IMR-90 (cell line): Measurements from ENCODE around the gene SETD9. TPM values are rescaled to one million over a fixed set of nuclear protein-coding genes. Genes with fewer than 3 reads are reported as not detected.

Source experiments
- ATAC-seq: fragments of 200-7000 bp; cut with Tn5 transposase; 2 replicates; pipeline ENCODE4 v1.9.1; 2020; ENCODE audit warnings: low read depth, mild to moderate bottlenecking, moderate library complexity
- BruUV-seq: library from RNA; stranded (reverse); fragments of 400-500 nt; replicated peaks from 2 replicates; lab custom pipeline; 2021; lab: Mats Ljungman, UMichigan
- CTCF ChIA-PET: fragments of 300-600 bp; formaldehyde crosslinking; extraction: SDS; loops from one replicate; lab custom pipeline; 2021; ENCODE audit warnings: antibody characterized with exemption; lab: Yijun Ruan, JAX
- POLR2A ChIA-PET: fragments of 300-600 bp; sonication (Branson Sonifier 250); formaldehyde crosslinking; loops from one replicate; lab custom pipeline; 2022; ENCODE audit warnings: antibody characterized with exemption; ENCODE audit not compliant: unreplicated experiment; lab: Charles Lee
- DNase-seq: peaks from one replicate; pipeline ENCODE4 v3.0.0; 2013
- H2AFZ ChIP-seq: replicated peaks from 2 replicates; pipeline ENCODE3; 2013; ENCODE audit warnings: low read length, mild to moderate bottlenecking; ENCODE audit not compliant: poor library complexity
- H2AK5ac ChIP-seq: 2 replicates; pipeline ENCODE4 v1.6.1; 2013; ENCODE audit warnings: low read depth, low read length, inconsistent platforms
- H2AK9ac ChIP-seq: replicated peaks from 2 replicates; pipeline ENCODE3; 2013; ENCODE audit warnings: mild to moderate bottlenecking, low read depth, low read length, moderate library complexity; ENCODE audit not compliant: poor library complexity
- H2BK120ac ChIP-seq: 2 replicates; pipeline ENCODE4 v1.6.1; 2013; ENCODE audit warnings: low read depth, low read length, inconsistent platforms
- H2BK15ac ChIP-seq: 3 replicates; pipeline ENCODE4 v1.6.1; 2013; ENCODE audit warnings: low read depth, low read length, inconsistent platforms
- H2BK20ac ChIP-seq: 2 replicates; pipeline ENCODE4 v1.6.1; 2013; ENCODE audit warnings: low read depth, mild to moderate bottlenecking, inconsistent platforms, low read length, moderate library complexity
- H2BK5ac ChIP-seq: 2 replicates; pipeline ENCODE4 v1.6.1; 2013; ENCODE audit warnings: mild to moderate bottlenecking, low read depth, low read length, inconsistent platforms; ENCODE audit not compliant: poor library complexity, severe bottlenecking
- H3K14ac ChIP-seq: replicated peaks from 2 replicates; pipeline ENCODE4 v1.6.1; 2013; ENCODE audit warnings: low read depth, low read length, inconsistent platforms
- H3K18ac ChIP-seq: 2 replicates; pipeline ENCODE4 v1.6.1; 2013; ENCODE audit warnings: low read depth, low read length, control low read depth
- H3K23ac ChIP-seq: 2 replicates; pipeline ENCODE4 v1.6.1; 2013; ENCODE audit warnings: low read depth, low read length, inconsistent platforms
- H3K27ac ChIP-seq: 2 replicates; pipeline ENCODE4 v1.5.1; 2013; ENCODE audit warnings: mild to moderate bottlenecking, control low read depth, low read length; ENCODE audit not compliant: insufficient read depth
- H3K27me3 ChIP-seq: 2 replicates; pipeline ENCODE4 v1.6.1; 2013; ENCODE audit warnings: low read length; ENCODE audit not compliant: control insufficient read depth, insufficient read depth
- H3K36me3 ChIP-seq: 2 replicates; pipeline ENCODE4 v1.6.1; 2013; ENCODE audit warnings: low read length, mixed read lengths; ENCODE audit not compliant: control insufficient read depth, insufficient read depth
- H3K4ac ChIP-seq: 2 replicates; pipeline ENCODE4 v1.6.1; 2013; ENCODE audit warnings: low read depth, low read length, inconsistent platforms
- H3K4me1 ChIP-seq: 2 replicates; pipeline ENCODE4 v1.6.1; 2013; ENCODE audit warnings: low read length, mixed read lengths; ENCODE audit not compliant: control insufficient read depth, insufficient read depth
- H3K4me2 ChIP-seq: 2 replicates; pipeline ENCODE4 v1.6.1; 2013; ENCODE audit warnings: low read depth, mild to moderate bottlenecking, control low read depth, low read length, moderate library complexity
- H3K4me3 ChIP-seq: 2 replicates; pipeline ENCODE4 v1.5.1; 2013; ENCODE audit warnings: low read depth, mild to moderate bottlenecking, control low read depth, low read length, moderate library complexity; ENCODE audit not compliant: insufficient read depth
- H3K56ac ChIP-seq: 2 replicates; pipeline ENCODE4 v1.6.1; 2013; ENCODE audit warnings: low read length, inconsistent platforms; ENCODE audit not compliant: insufficient read depth; ENCODE audit errors: extremely low read depth
- H3K79me1 ChIP-seq, 2 experiments: 2 replicates each; pipeline ENCODE4 v1.6.1; 2013; ENCODE audit warnings: low read length in 2 of 2, inconsistent platforms in 1 of 2, low read depth in 1 of 2
- H3K9ac ChIP-seq: 2 replicates; pipeline ENCODE4 v1.6.1; 2013; ENCODE audit warnings: low read depth, low read length, control low read depth
- H3K9me1 ChIP-seq: 2 replicates; pipeline ENCODE4 v1.6.1; 2013; ENCODE audit warnings: low read length, inconsistent platforms; ENCODE audit not compliant: insufficient read depth
- H3K9me3 ChIP-seq: 2 replicates; pipeline ENCODE4 v1.6.1; 2013; ENCODE audit warnings: low read length; ENCODE audit not compliant: control insufficient read depth, insufficient read depth
- H4K20me1 ChIP-seq: 2 replicates; pipeline ENCODE4 v1.6.1; 2013; ENCODE audit warnings: low read length, inconsistent platforms; ENCODE audit not compliant: insufficient read depth
- H4K5ac ChIP-seq: 2 replicates; pipeline ENCODE4 v1.6.1; 2013; ENCODE audit warnings: mild to moderate bottlenecking, low read depth, low read length, control low read depth
- H4K8ac ChIP-seq, 2 experiments: 2 replicates each; pipeline ENCODE4 v1.6.1; 2013; ENCODE audit warnings: low read depth in 2 of 2, low read length in 2 of 2, control low read depth in 1 of 2, inconsistent platforms in 1 of 2
- H4K91ac ChIP-seq: 2 replicates; pipeline ENCODE4 v1.6.1; 2013; ENCODE audit warnings: low read depth, low read length, inconsistent platforms; ENCODE audit not compliant: insufficient read depth
- BHLHE40 ChIP-seq: fragments of 150-350 bp; IDR thresholded peaks from 2 replicates; pipeline ENCODE4 v1.6.1; 2016; ENCODE audit warnings: mild to moderate bottlenecking, low read depth, low read length
- CEBPB ChIP-seq: IDR thresholded peaks from 2 replicates; pipeline ENCODE4 v1.6.1; 2012; ENCODE audit warnings: low read depth, low read length, improper control_type of control experiment
- CHD1 ChIP-seq: IDR thresholded peaks from 2 replicates; pipeline ENCODE4 v1.6.1; 2012; ENCODE audit warnings: low read depth, low read length, improper control_type of control experiment
- CTCF ChIP-seq: conservative IDR thresholded peaks from 2 replicates; pipeline ENCODE4 v1.5.1; 2012; ENCODE audit warnings: mild to moderate bottlenecking, low read depth, low read length, improper control_type of control experiment
- ELK1 ChIP-seq: fragments of 150-350 bp; IDR thresholded peaks from 2 replicates; pipeline ENCODE4 v1.6.1; 2016; ENCODE audit warnings: low read depth, mild to moderate bottlenecking, low read length, moderate library complexity, borderline replicate concordance
- FOS ChIP-seq: fragments of 150-350 bp; IDR thresholded peaks from 2 replicates; pipeline ENCODE4 v1.6.1; 2016; ENCODE audit warnings: low read depth, low read length
- MAFK ChIP-seq: IDR thresholded peaks from 2 replicates; pipeline ENCODE4 v1.6.1; 2012; ENCODE audit warnings: low read depth, low read length, improper control_type of control experiment
- MAZ ChIP-seq: IDR thresholded peaks from 2 replicates; pipeline ENCODE4 v1.6.1; 2012; ENCODE audit warnings: low read depth, mild to moderate bottlenecking, low read length, improper control_type of control experiment, moderate library complexity, borderline replicate concordance
- MXI1 ChIP-seq: IDR thresholded peaks from 2 replicates; pipeline ENCODE4 v1.6.1; 2012; ENCODE audit warnings: low read depth, mild to moderate bottlenecking, low read length, moderate library complexity, borderline replicate concordance
- NFE2L2 ChIP-seq: fragments of 150-350 bp; IDR thresholded peaks from 2 replicates; pipeline ENCODE4 v1.6.1; 2016; ENCODE audit warnings: low read depth, mild to moderate bottlenecking, low read length
- POLR2A ChIP-seq: IDR thresholded peaks from 2 replicates; pipeline ENCODE4 v1.6.1; 2012; ENCODE audit warnings: mild to moderate bottlenecking, low read depth, low read length
- RAD21 ChIP-seq: IDR thresholded peaks from 2 replicates; pipeline ENCODE4 v1.6.1; 2012; ENCODE audit warnings: low read length, improper control_type of control experiment
- RCOR1 ChIP-seq: IDR thresholded peaks from 2 replicates; pipeline ENCODE4 v1.6.1; 2012; ENCODE audit warnings: mild to moderate bottlenecking, low read length, improper control_type of control experiment; ENCODE audit not compliant: insufficient replicate concordance
- RFX5 ChIP-seq: IDR thresholded peaks from 2 replicates; pipeline ENCODE4 v1.8.0; 2012; ENCODE audit warnings: low read depth, mild to moderate bottlenecking, low read length, moderate library complexity
- SMC3 ChIP-seq: fragments of 150-350 bp; IDR thresholded peaks from 2 replicates; pipeline ENCODE4 v1.6.1; 2016; ENCODE audit warnings: low read depth, mild to moderate bottlenecking, antibody characterized with exemption, low read length, moderate library complexity
- USF2 ChIP-seq: fragments of 150-350 bp; IDR thresholded peaks from 2 replicates; pipeline ENCODE4 v1.6.1; 2017; ENCODE audit warnings: mild to moderate bottlenecking, antibody characterized with exemption, low read length, low read depth
- WGBS, 2 experiments: methylation state at CpG; one replicate each; pipeline versions ENCODE4 v1.1.5 to v1.1.7; 2013; ENCODE audit warnings: missing lambda C conversion rate in 2 of 2; ENCODE audit not compliant: insufficient read length in 1 of 2; ENCODE audit errors: extremely low coverage in 2 of 2; 5-methylcytosine and 5-hydroxymethylcytosine counted together
- dilution Hi-C: fragments of 300-500 bp; cut with HindIII; formaldehyde crosslinking; loops from one replicate; pipeline ENCODE4 v1.14.3; 2018; ENCODE audit warnings: low sequenced_read_pairs; ENCODE audit not compliant: unreplicated experiment
- in situ Hi-C: fragments of 300-500 bp; cut with MboI; formaldehyde crosslinking; loops from 3 replicates; pipeline ENCODE4 v1.14.3; 2019; ENCODE audit warnings: low sequenced_read_pairs, inconsistent platforms, mixed read lengths
- intact Hi-C: fragments of 100-400 bp; cut with micrococcal nuclease; formaldehyde crosslinking; loops from 2 replicates; pipeline ENCODE4 v1.10.0; 2022
- polyA plus RNA-seq, 3 experiments: library from polyadenylated mRNA; depleted of rRNA; stranded (reverse); fragments of >200 nt; gene quantifications; 2 replicates each; pipeline ENCODE4 v1.2.3, GENCODE V29; 2012; ENCODE audit warnings: low replicate concordance in 1 of 3
- total RNA-seq: library from RNA; depleted of rRNA; stranded (reverse); fragments of >200 nt; gene quantifications from 2 replicates; pipeline ENCODE4 v1.2.3, GENCODE V29; 2012

SETD9 gene
- total and polyA plus RNA-seq, 2 of the 4 experiments (the other 2 are of a cell fraction), result 3.9 to 8.1 TPM

GRCh38 chr5:56938858-56939257 lies 29.5 kb downstream of the SETD9 start:
- Histone ChIP-seq H3K23ac (no peak overlapping the region), H3K9me3 (no peaks in the 10 kb centered on the region), H4K91ac (no peak overlapping the region), H2AK9ac (no peak overlapping the region), H3K4me3 (no peak overlapping the region), H3K18ac (no peak overlapping the region), H3K4me2 (no peak overlapping the region), H3K56ac (no peak overlapping the region), H3K9ac (no peak overlapping the region), H2BK120ac (no peak overlapping the region), H2BK15ac (no peak overlapping the region), H4K20me1 (no peaks in the 10 kb centered on the region), H3K36me3 (peaks cover 47% of the 10 kb centered on the region), H3K27ac (no peak overlapping the region), H3K14ac (no peak overlapping the region), H2BK5ac (no peak overlapping the region), H2AFZ (no peak overlapping the region), H2BK20ac (no peak overlapping the region), H3K27me3 (no peaks in the 10 kb centered on the region), H4K5ac (no peak overlapping the region), H4K8ac (no peak overlapping the region), H3K79me1 (peaks cover 15 to 23% of the 10 kb centered on the region in 2 experiments), H3K4ac (no peak overlapping the region), H2AK5ac (no peak overlapping the region), H3K9me1 (no peaks in the 10 kb centered on the region), H3K4me1 (no peaks in the 10 kb centered on the region; the same call in 1 of the 2 replicates)
- ChIA-PET CTCF (interaction anchor here (0.6 kb wide), 1 partner anchor 268 kb away, joined by 4 read pairs; no protein-coding TSS in a partner anchor), POLR2A (no interaction called here)
- no peak for ATAC-seq
- DNase-seq, result no peak
- in situ Hi-C loops, result no loop called here
- intact Hi-C loops, result no loop called here
- no CpG with 5 or more reads among the region's 1 CpG for WGBS, 2 experiments
- no TSS peak for BruUV-seq
- TF ChIP-seq RFX5 (no peak), SMC3 (no peak), CTCF (no peak), BHLHE40 (no peak), RAD21 (no peak), NFE2L2 (no peak), CEBPB (no peak), POLR2A (no peak), ELK1 (no peak), MAZ (no peak), RCOR1 (no peak), MAFK (no peak), USF2 (no peak), FOS (no peak), CHD1 (no peak), MXI1 (no peak)
- dilution Hi-C loops, result no loop called here
